NCI-H526 (cell line): Measurements from ENCODE around the gene MOB2.

Source experiments
- DNase-seq, 2 experiments: peaks; one replicate each; lab custom pipeline; 2025; lab: John Stamatoyannopoulos, UW

MOB2 gene

DNA sequence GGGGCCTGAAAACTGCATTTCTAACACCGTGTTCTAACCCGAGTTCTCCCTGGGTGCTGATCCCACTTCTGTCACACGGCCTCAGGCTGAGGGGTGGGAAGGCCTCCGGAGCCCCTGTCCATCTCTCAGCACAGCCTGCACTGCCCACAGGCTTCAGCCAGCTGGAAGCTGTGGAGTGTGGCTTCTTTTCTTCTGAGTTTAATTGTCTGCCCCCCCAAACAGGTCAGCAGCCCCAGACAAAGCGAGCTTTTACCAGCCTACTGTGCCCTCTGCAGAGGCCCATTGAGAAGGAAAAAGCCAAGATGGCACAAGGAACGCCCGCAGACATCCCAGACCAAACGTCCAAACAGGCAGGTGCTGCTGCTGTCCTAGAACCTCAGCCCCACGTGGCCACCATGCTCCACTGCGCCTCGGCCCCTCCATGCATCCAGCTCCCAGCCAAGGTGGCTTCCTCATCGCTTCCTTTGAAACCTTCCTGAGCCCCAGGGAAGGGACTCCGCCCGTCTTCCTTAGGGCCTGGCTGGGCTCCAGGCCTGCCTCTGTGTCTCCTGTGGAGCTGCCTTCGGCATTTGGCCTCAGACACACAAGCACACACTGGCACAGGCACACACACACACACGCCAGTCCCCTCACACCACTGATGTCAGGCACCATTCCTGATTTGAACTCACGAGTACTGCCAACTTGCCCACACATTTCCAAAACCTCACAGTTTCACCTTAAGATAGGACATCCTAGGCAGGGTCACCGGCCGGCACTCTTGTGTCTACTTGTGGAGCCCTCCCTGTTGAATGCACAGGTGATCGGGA lies 1.7 kb downstream of the MOB2 start:
- no peak for DNase-seq

DNA sequence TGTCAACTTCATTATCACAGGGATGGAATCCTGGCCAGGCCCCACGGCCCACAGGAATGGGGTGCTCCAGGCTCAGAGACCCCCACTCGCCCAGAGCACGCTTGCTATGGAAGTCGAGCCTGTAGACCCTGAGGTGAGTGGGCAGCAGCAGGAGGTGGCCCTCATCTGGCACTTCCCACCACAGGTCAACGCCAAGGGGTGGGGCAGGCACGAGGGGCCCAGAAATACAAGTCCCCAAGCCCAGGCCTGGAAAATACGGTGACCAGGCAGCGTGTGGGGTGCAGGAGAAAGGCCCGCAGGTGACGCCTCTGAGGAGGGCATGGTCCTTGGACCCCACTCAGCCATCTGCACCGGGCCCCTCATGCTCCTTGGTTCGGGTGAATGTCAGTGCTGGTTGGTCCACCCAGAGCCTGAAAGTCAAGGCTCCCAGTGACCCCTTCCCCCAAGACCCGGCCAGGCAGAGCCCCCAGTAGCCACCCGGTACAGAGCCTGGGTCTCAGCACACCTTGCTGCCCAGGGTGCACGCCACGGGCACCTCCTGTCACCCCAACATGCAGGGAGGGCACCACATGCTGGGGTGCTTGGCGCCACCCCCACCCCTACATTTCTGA lies 2.4 kb downstream of the MOB2 start:
- DNase-seq, result no peak

DNA sequence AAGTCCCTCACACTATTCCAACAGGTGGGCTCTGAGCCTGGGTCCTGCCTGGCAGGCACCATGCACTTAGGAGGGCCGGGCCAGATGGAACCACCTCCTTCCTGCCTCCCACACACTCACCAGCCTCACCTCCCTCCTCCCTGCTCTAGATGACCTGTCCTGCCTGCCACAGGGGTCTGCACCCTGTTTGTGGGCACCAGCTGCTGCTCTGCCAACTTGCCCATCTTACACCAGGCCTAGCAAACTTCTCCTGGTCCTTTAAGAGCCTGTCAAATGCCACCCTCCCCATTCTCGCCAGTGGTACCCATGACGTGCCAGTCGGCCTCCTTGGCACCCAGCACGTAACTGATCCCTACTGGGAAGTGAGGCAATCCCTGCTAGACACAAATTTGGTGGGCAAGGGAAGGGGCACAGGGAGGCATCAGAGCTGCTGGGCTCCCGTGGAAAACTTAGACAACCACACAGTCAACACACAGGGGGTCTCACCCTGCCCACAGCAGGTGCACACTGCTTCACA lies 3.1 kb downstream of the MOB2 start:
- DNase-seq, result no peak

DNA sequence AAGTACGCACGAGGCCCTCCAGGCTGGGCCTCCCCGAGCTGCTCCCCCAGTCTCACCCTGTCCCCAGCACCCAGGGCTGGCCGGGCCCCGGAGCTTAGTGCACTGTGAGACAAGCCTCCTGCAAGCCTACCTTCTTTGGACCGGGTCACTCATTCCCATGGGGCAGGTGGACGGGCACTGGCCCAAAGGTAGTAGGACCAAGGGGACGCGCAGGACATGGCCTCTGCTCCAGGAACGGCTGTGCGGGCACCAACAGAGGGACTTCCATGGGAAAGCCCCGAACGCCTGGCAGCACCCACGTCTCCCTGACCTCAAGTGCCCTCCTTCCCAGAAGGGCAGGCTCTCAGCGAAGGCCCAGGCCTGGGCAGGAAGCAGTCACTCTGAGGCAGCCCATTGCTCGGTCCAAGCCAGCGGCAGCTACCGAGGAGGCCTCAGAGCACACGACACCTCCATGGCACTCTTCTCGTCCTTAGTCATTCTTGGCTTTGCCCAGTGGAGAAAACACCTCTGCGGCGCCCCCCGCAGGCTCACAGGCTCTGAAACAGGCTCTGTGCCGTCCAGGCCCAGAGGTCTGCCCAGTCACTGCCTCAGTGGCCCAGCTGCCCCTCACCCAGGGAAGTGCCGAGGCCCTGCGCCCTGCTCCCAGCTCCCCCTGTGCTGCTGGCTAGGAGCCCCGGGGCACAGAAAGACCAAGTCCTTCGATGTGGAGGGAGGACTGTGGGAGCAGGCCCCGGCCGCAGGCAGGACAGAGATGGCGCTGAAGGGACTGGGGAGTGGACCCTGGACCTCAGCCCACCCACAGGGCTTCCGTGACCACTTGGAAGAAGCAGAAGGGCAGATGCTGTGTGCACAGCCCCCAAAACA lies 3.8 kb downstream of the MOB2 start:
- DNase-seq, result no peak

DNA sequence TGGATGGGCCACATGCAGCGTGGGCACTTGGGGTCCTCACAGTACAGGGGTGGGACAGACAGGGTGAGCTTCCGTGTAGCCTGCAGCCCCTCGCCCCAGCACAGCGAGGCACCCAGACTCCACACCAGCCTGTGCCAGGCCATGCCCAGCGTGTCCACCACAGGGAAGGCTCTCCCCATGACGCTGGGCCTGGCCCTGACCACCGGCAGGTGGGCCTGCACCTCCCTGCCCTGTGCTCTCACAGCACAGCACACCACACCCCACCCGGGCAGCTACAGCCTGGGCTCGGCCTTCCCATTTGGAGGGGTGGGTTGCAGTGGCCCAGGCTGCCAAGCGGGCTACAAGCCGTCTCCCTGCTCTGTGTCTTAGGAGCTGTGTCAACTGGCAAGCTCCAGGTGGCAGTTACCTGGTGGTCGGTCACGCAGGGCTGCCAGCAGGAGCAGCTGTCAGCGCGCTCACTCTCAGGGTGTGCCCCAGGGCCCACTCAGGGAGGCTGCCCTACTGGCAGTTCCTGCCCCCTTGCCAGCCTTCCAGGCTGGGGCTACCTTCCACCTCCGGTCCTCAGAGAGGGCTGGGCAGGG lies 4.6 kb downstream of the MOB2 start:
- no peak for DNase-seq

DNA sequence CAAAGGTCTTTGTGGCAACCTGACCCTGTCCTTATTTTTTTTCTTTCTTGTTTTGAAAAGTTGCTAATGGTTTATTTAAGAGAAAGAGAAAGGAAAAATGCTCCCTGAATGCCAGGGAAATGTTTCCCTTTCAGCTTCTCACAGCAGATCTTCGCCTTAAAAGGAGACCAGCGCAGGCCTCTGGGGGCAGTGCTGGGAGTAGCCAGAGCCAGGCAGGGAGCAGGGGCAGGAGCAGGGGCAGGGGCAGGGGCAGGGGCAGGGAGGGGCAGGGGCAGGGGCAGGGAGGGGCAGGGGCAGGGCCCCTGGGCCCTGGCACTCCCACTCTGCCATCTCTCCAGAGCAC lies 5.1 kb downstream of the MOB2 start:
- DNase-seq, result no peak

DNA sequence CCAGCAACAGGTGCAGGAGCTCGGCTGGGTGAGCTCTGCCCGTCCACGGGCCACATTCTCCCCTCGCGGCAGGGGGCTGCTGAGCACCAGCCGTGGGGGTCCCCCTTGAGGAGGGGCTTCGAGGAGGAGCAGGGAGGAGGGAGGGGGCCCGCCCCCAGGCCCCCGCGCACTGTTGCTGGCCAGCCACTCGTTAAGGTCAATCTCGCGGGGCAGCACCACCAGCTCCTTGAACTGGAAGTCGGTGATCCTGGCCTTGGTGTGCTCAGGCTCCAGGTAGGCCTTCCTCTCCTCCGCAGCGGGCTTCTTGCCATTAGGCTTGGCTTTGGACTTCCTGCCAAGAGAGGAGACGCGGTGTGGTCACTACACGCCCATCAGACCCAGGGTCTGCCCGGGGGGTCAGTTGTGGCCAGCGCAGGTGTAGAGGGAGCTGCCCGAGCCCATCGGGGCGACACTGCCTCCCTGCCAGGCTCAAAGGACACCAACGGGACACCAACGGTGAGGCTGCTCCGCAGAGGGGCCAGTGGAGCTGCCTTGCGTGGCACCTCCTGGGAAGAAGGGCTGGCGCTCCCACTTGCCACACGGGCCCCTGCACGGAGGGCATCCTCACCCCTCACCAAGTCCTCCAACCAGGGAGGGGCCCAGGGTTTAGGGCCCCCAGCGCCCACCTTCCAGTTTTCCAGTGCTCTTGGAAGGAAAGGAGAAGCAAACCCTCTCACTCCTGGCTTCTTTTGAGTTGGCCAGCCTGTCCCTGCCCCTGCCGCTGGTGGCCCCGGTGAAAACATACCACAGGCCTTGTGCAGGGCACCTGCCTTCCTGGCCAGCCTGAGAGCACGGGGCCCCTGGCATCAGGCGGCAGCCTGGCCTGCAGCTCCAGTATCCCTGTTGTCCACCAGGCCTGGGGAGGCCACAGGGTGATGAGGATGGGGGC lies 5.8 kb downstream of the MOB2 start:
- DNase-seq, result no peak

DNA sequence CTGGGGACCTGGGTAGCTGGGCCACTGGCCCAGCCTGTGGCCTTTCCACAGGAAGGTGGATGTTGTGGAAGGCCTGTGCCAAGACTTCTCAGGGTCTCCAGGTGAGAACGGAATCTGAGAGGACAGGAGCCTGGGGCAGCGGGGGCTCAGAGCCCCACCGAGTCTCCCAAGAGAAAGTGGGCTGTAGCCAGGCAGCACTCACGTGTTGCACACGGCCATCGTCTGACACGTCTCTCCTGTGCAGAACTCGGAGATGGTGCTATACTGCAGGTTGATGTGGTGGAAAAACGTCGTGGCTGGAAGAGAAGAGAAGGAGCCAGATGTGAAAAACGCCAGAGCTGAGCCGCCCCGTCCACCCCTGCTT lies 6.4 kb downstream of the MOB2 start:
- DNase-seq, result no peak

DNA sequence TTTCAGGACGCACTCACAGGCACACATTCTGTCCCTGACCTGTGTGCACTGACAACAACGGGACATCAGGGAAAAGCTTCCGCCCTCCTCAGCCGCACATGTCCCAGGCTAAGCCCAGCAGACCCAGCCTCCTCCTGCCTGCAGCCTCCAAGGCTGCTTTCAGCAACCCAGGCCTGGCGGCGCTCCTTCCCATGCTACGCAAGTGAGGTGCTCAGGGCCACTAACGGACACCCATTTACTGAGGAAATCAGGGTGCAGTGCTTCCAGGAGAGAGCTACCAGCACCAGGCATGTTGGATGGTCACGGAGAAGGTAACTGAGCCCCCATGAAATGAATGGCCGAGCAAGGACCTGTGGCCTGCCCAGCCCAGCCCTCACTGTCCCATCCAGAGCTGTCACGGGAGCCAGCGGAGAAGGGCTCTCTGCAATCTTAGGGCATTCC lies 6.9 kb downstream of the MOB2 start:
- no peak for DNase-seq

DNA sequence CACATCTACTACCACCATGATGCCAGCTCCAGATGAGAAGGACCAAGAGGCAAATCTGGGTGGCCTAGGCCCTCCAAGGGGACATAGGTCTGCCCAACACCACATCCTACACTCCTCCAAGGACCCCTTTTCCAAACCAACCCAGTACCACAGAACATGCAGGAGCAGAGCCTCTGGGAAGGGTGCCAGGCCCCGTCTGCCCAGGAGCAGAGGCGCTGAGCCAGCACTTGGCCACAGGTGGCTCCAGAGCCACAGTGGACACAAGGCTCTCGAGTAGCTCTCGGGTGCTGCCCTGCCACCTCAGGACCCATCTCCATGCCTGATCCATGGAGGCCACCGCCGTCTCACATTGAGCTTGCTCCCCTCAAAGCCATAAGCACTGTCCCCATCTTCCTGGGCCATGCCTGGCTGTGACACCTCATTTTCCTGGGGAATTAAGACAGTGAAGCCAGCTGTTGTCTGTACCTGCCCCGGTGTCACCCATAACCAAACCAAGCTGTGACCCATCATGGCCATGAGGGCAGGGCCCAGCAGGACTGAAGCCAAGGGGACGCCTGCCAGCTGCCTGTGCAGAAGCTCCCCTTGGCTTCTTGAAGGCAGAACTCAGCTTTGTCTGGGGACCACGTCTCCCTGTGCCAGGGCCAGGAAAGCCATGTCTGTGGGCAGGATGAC lies 7.4 kb downstream of the MOB2 start:
- DNase-seq, result no peak

DNA sequence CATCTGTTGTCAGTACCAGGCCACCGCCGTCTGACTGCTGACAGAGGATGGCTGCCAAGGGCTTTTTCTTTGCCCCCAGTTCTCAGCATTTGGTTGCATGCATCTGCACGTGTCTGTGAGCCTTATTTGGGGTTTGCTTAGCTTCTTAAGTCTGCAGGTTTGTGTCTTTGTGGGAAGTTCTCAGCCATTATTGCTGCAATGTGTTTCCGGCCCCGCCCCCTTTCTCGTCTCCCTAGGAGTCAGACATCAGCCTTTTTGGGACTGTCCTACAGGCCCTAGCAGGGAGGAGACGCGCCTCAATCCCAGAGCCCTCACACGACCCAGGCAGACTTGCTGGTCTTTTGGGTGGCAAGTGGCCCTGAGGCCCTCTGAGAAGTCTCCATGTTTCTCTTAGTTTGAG lies 8.0 kb downstream of the MOB2 start:
- no peak for DNase-seq

DNA sequence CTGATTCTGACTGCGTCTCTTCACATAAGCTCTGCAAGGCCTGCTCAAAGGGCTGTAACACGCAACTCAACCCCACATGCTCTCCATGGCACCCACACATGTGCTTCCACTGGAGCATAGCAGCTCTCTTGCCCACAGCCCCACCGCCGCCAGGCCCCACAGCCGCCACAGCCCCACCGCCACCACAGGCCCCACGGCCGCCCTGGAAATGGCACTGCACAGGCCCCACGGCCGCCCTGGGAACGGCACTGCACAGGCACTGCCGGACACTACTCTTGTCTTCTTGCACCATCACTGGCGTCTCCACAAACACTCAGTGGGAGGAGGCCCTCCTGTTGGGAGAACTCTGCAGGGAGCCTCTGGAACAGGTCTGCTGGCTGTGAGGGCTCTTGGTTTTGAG lies 8.6 kb downstream of the MOB2 start:
- no peak for DNase-seq

DNA sequence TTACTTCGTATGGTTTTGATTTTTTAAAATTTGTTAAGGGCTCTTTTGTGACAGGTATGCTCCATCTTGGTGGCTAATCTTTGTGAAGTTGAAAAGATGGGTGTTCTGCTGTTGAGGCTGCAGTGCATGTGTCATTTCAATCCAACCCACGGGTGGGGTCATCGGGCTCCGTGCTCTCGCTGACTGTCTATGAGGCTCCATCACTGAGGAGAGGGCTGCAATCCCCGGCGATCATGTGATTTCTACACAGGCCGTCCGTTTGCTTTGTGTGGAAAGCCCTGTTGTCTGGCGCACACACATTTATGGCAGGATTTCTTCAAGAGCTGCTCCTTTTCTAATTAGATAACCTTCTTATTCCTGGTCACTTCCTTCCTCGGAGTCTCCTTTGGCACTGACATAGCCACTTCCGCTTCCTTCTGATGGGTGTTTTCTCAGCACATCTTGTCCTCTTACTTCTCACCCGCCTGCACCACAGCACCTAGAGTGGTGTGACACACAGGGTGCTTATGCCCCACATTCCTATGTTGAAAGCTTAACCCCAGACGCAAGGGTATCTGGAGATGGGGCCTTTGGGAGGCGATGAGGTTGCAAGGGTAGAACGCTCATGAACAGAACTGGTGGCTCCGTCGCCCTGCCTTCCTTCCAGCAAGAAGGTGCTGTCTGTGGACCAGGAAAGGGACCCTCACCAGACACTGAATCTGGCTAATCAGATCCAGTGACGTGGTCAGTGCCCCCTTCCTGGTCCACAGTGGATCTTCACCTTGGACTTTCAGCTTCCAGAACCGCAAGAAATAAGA lies 9.4 kb downstream of the MOB2 start:
- no peak for DNase-seq

DNA sequence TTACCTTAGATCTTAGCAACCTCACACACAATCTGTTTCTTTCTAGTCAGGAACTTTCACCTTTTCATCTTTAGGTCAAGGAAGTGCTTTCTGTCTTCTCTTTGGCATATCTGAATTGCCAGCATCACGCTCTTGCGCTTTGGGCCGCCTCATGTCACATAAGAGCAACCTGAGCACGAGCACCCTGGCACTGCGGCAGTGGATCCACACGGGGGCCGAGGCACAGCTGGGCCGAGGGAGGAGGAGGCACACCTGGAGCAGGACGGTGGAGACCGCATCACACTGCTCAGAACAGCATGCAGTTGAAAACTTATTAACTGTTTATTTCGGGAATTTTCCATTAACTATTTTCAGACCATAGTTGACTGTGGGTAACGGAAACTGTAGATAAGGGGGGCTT lies 10.7 kb downstream of the MOB2 start:
- no peak for DNase-seq

DNA sequence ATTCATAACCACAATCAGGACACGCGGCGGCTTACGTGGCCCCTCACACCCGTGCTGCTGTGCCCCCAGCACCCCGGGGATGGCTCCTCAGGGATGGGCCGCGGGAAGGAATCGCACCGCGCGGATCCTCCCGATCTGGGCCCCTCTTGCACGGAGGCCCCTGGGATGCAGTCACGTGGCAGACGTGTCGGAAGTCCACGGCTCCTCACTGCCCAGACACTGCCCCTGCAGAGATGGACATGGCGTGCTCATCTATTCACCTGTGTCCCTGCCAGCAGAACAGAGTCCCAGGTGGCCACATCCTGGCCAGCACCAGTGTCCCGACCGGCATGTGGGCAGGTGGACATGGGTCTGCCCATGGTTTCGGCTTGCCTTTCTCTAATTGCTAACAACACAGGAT lies 12.8 kb downstream of the MOB2 start:
- DNase-seq, result no peak

DNA sequence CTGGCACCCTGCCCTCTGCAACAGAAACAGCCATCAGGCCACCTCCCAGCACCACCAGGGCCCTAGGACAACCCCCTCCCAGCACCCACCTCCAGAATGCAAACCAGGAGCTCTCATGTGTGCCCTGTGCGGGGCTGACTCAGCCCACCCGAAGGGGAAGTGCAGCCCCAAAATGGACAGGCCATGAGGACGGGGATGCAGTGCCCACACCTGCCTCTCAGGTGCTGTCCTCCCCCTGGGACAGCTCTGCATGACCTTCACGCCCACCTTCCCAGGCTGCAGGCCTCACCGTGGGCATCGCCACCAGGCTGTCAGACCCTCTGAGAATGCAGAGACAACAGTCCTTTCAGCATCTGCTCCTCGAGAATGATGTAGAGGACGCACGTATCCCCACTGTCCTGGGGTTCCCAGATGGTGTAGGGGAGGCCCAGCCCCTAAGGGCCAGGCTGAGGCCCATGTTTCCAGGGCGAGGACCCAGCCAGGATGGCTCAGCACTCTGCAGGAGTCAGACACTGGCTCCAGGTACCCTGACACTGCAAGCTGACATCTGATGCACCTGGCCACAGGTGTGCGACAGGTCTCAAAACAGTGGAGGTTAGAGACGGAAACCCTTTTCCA lies 13.5 kb downstream of the MOB2 start:
- DNase-seq, result no peak

DNA sequence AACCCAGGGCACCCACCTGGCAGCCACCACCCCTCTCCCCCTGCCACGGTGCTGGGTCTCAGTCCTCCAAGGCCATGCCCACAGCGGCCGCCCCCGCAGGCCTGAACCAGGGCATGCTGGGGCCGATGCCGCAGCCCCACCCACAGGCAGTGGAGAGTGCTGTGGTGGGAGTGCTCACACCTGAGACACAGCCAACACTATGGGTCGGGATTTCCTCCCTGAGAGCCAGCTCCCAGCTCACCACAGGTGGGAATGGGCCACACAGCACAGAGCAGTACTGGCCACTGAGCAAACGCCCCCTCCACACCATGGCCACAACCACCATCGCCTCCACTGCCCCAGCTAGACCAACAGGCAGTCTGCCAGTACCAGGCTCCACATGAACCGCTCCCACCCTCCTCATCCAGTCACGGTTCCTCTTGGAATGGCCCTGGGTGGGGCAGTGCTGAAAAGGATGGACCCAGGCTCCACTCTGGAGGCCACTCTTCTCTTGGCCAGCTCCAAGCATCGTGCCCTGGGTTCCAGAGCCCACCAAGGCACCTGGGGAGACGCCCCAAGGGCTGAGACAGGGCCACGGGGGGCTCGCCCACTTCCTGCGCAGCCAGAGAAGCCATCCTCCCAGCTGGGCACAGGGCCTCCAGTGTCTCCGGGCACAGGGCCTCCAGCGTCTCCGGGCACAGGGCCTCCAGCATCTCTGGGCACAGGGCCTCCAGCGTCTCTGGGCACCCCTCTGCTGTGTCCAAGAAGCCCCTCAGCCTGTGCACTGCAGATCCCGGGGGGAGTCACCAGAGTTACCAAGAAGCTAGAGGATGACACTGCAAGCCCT lies 14.2 kb downstream of the MOB2 start:
- DNase-seq, result no peak

DNA sequence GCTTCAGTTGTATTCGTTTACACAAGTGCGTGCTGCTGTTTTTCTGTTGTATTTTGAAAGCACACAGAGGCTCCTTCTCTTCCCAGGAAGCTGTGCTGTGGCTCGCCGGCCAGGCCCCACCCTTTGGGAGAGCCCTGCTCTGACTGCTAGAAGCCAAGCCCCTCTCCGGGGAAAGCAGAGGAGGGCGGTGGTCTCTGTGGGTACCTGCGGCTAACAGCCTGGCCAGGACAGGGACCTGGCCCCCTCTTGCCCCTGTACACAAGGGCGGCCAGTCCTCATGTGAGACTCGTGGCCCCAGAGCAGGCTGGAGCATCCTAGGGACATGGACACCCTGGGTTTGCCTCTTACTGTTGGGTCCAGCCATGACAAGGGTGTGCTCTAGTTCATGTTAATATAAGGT lies 14.8 kb downstream of the MOB2 start:
- no peak for DNase-seq
